GM12878 (cell line): ENCODE data around the gene PLD5. TPM values are rescaled to one million over a fixed set of nuclear protein-coding genes. Genes with fewer than 3 reads are reported as not detected.

ENCODE experiments used
- ATAC-seq: fragments of 200-7000 bp; cut with Tn5 transposase; 3 replicates; pipeline ENCODE4 v1.9.1; 2020; ENCODE audit warnings: mild to moderate bottlenecking, moderate library complexity
- BruUV-seq: library from RNA; stranded (reverse); fragments of 400-500 nt; replicated peaks from 2 replicates; lab custom pipeline; 2021; lab: Mats Ljungman, UMichigan
- CTCF ChIA-PET: fragments of 300-600 bp; sonication (Branson Sonifier 250); formaldehyde crosslinking; extraction: SDS; loops from one replicate; lab custom pipeline; 2021; ENCODE audit warnings: inconsistent platforms; lab: Yijun Ruan, JAX
- POLR2A ChIA-PET: fragments of 350-600 bp; formaldehyde crosslinking; extraction: SDS; loops from one replicate; lab custom pipeline; 2021; ENCODE audit warnings: inconsistent platforms; lab: Charles Lee
- RAD21 ChIA-PET: fragments of 300-600 bp; sonication (Branson Sonifier 250); formaldehyde crosslinking; loops from one replicate; lab custom pipeline; 2023; ENCODE audit warnings: antibody characterized with exemption; ENCODE audit not compliant: unreplicated experiment; lab: Charles Lee
- SMC1A ChIA-PET: fragments of 300-600 bp; sonication (Branson Sonifier 250); formaldehyde crosslinking; loops from one replicate; lab custom pipeline; 2023; ENCODE audit not compliant: unreplicated experiment, uncharacterized antibody; lab: Charles Lee
- DNase-seq: peaks from one replicate; pipeline ENCODE4 v3.0.0-alpha.2; 2011; ENCODE audit warnings: low read depth, low spot score
- FAIRE-seq: peaks from 3 replicates; lab custom pipeline; 2011; peaks lifted over from hg19 to GRCh38; lab: Jason Lieb, UNC
- H2AFZ ChIP-seq: 2 replicates; pipeline ENCODE4 v1.6.0; 2011; ENCODE audit warnings: low read depth, low read length, control low read depth; ENCODE audit not compliant: control insufficient read depth
- H3K27ac ChIP-seq: 2 replicates; pipeline ENCODE4 v1.5.1; 2011; ENCODE audit warnings: control low read depth; ENCODE audit not compliant: control insufficient read depth, insufficient read depth
- H3K27me3 ChIP-seq, 2 experiments: replicated peaks in 1 of 2; 2 replicates each; pipeline versions ENCODE4 v1.6.0 to v1.6.1; 2011; ENCODE audit warnings: low read length in 1 of 2; ENCODE audit not compliant: control insufficient read depth in 2 of 2, insufficient read depth in 2 of 2
- H3K36me3 ChIP-seq, 2 experiments: 2 replicates each; pipeline ENCODE4 v1.5.1; 2011; ENCODE audit warnings: low read length in 1 of 2; ENCODE audit not compliant: control insufficient read depth in 2 of 2, insufficient read depth in 2 of 2
- H3K4me1 ChIP-seq: 2 replicates; pipeline ENCODE4 v1.6.1; 2011; ENCODE audit warnings: mild to moderate bottlenecking, low read length, moderate library complexity, mixed read lengths; ENCODE audit not compliant: control insufficient read depth, insufficient read depth
- H3K4me2 ChIP-seq: 2 replicates; pipeline ENCODE4 v1.6.0; 2011; ENCODE audit warnings: control low read depth; ENCODE audit not compliant: control insufficient read depth, insufficient read depth
- H3K4me3 ChIP-seq: fragments of 200-600 bp; sonication (generic); 2 replicates; pipeline ENCODE4 v1.5.1; 2016
- H3K79me2 ChIP-seq: 2 replicates; pipeline ENCODE4 v1.6.0; 2011; ENCODE audit warnings: low read length; ENCODE audit not compliant: control insufficient read depth, insufficient read depth
- H3K9ac ChIP-seq: 2 replicates; pipeline ENCODE4 v1.8.0; 2011; ENCODE audit warnings: low read length, control low read depth, mixed read lengths; ENCODE audit not compliant: control insufficient read depth, insufficient read depth
- H3K9me3 ChIP-seq: replicated peaks from 3 replicates; pipeline ENCODE4 v1.5.1; 2011; ENCODE audit warnings: mild to moderate bottlenecking, low read length; ENCODE audit not compliant: control insufficient read depth, insufficient read depth
- H4K20me1 ChIP-seq: 2 replicates; pipeline ENCODE4 v1.6.0; 2011; ENCODE audit not compliant: control insufficient read depth, insufficient read depth
- CREM ChIP-seq: IDR thresholded peaks from 2 replicates; pipeline ENCODE4 v1.6.1; 2014; ENCODE audit warnings: antibody characterized with exemption, low read depth
- IKZF2 ChIP-seq, 2 experiments: fragments of 450-650 bp; IDR thresholded peaks; 2 replicates each; pipeline ENCODE4 v1.6.1; 2017; ENCODE audit warnings: mild to moderate bottlenecking in 2 of 2, moderate library complexity in 2 of 2
- MEF2A ChIP-seq: IDR thresholded peaks from 2 replicates; pipeline ENCODE4 v1.6.1; 2011; ENCODE audit warnings: low read depth, mild to moderate bottlenecking, low read length, moderate library complexity; ENCODE audit not compliant: insufficient read depth
- MXI1 ChIP-seq: fragments of 150-350 bp; IDR thresholded peaks from 2 replicates; pipeline ENCODE4 v1.6.1; 2011; ENCODE audit warnings: low read depth, mild to moderate bottlenecking, inconsistent platforms, low read length, improper control_type of control experiment
- NFIC ChIP-seq: IDR thresholded peaks from 2 replicates; pipeline ENCODE4 v1.6.1; 2012; ENCODE audit warnings: low read depth, mild to moderate bottlenecking, inconsistent platforms, low read length, moderate library complexity
- NR2C2 ChIP-seq: IDR thresholded peaks from 2 replicates; pipeline ENCODE4 v1.6.1; 2011; ENCODE audit warnings: borderline replicate concordance, low read depth; ENCODE audit not compliant: control insufficient read depth, insufficient read length
- POLR2A ChIP-seq: IDR thresholded peaks from 2 replicates; pipeline ENCODE4 v1.6.1; 2011; ENCODE audit warnings: low read depth, mild to moderate bottlenecking, low read length
- SP1 ChIP-seq: IDR thresholded peaks from one replicate; pipeline ENCODE4 v1.6.1; 2011; ENCODE audit warnings: low read depth, low read length
- SPI1 ChIP-seq: IDR thresholded peaks from 2 replicates; pipeline ENCODE4 v1.6.1; 2011; ENCODE audit warnings: low read depth, mild to moderate bottlenecking, low read length, moderate library complexity, borderline replicate concordance; ENCODE audit not compliant: insufficient read depth
- SRF ChIP-seq, 2 experiments: IDR thresholded peaks; 2 replicates each; pipeline ENCODE4 v1.6.1; 2011; ENCODE audit warnings: low read depth in 2 of 2, low read length in 2 of 2, mild to moderate bottlenecking in 1 of 2, moderate library complexity in 1 of 2
- ZNF384 ChIP-seq: IDR thresholded peaks from 2 replicates; pipeline ENCODE4 v1.6.1; 2012; ENCODE audit warnings: low read depth, mild to moderate bottlenecking, low read length, improper control_type of control experiment, borderline replicate concordance
- WGBS: methylation state at CpG from one replicate; pipeline ENCODE4 v1.1.6; 2016; ENCODE audit warnings: low lambda C conversion rate; ENCODE audit not compliant: insufficient replicate concordance, insufficient coverage; ENCODE audit errors: missing lambda C conversion rate; 5-methylcytosine and 5-hydroxymethylcytosine counted together
- in situ Hi-C: fragments of 300-500 bp; cut with MboI; formaldehyde crosslinking; loops from 9 replicates; pipeline ENCODE4 v1.14.3; 2018; ENCODE audit warnings: mixed read lengths
- intact Hi-C: fragments of 100-400 bp; cut with micrococcal nuclease; formaldehyde crosslinking; loops from one replicate; pipeline ENCODE4 v1.14.2; 2022; ENCODE audit not compliant: unreplicated experiment
- polyA plus RNA-seq, 11 experiments: library from polyadenylated mRNA; depleted of rRNA in 4 of 11; unstranded in 6 of 11; stranded (reverse) in 5 of 11; fragments of >200 nt; fragmentation: Nextera tagmentation in 4 of 11; fragmentation: Illumina TruSeq in 1 of 11; extraction: Ambion mirVana in 4 of 11; extraction: Trizol in 1 of 11; gene quantifications; 1 replicate in 1 of 11; 2 replicates in 10 of 11; pipeline versions ENCODE4 v1.2.1 to v1.2.3, GENCODE V29; 2011 to 2016; ENCODE audit warnings: inconsistent platforms in 2 of 11, missing spikeins in 2 of 11, low read depth in 1 of 11
- total RNA-seq, 4 experiments: library from RNA; depleted of rRNA in 3 of 4; stranded (reverse); fragments of >200 nt in 3 of 4; fragmentation: Illumina TruSeq in 1 of 4; extraction: Trizol in 1 of 4; gene quantifications; 2 replicates each; pipeline versions ENCODE4 v1.2.1 to v1.2.3, GENCODE V29; 2013 to 2021
- TF ChIP-seq, protein P1 (sequence below): fragments of 450-650 bp; IDR thresholded peaks from 2 replicates; pipeline ENCODE4 v1.6.1; 2018; ENCODE audit warnings: mild to moderate bottlenecking, low read depth, moderate library complexity; ENCODE audit not compliant: partially characterized antibody
- TF ChIP-seq, protein P2 (sequence below): fragments of 150-350 bp; IDR thresholded peaks from 2 replicates; pipeline ENCODE4 v1.6.1; 2014; ENCODE audit warnings: mild to moderate bottlenecking, low read depth, low read length

Gene PLD5
- total and polyA plus RNA-seq, 10 of the 15 experiments (the other 5 are each of a cell fraction or from before 2014, with no cell fraction given) = not detected

DNA sequence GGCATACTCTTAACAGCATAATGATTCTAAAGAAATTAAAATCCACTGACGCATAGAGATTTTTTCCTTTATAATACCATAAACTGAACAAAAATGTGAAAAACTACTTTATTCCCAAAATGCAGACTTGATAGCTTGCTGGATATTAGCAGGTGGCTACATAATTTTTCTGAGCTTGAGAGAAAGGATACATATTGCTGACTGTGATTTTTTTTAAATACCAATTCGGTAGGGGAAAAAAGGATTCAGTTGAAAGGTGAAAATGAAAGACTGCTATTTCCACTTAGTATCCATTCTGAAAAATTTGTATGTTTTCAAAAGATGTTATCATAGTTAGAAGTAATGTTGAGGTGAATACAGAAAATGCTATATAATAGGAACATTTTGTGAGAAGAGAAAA, 435.6 kb downstream of the PLD5 start:
- SMC1A ChIA-PET = no interaction called here
- in situ Hi-C loops = no loop called here

More for the DNA sequence above, 435.6 kb downstream of the PLD5 start:
- intact Hi-C loops = no loop called here
- no peak for FAIRE-seq
- Histone ChIP-seq H3K27ac (no peak overlapping the region), H2AFZ (no peak overlapping the region), H3K79me2 (no peaks in the 10 kb centered on the region), H3K4me2 (no peak overlapping the region)
- POLR2A ChIA-PET = no interaction called here
- CTCF ChIA-PET = no interaction called here
- 50% methylated on average over 2 of the region's 2 CpGs for WGBS
- TF ChIP-seq, protein P1, sequence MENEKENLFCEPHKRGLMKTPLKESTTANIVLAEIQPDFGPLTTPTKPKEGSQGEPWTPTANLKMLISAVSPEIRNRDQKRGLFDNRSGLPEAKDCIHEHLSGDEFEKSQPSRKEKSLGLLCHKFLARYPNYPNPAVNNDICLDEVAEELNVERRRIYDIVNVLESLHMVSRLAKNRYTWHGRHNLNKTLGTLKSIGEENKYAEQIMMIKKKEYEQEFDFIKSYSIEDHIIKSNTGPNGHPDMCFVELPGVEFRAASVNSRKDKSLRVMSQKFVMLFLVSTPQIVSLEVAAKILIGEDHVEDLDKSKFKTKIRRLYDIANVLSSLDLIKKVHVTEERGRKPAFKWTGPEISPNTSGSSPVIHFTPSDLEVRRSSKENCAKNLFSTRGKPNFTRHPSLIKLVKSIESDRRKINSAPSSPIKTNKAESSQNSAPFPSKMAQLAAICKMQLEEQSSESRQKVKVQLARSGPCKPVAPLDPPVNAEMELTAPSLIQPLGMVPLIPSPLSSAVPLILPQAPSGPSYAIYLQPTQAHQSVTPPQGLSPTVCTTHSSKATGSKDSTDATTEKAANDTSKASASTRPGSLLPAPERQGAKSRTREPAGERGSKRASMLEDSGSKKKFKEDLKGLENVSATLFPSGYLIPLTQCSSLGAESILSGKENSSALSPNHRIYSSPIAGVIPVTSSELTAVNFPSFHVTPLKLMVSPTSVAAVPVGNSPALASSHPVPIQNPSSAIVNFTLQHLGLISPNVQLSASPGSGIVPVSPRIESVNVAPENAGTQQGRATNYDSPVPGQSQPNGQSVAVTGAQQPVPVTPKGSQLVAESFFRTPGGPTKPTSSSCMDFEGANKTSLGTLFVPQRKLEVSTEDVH = no peak
- no peak for TF ChIP-seq MXI1
- no peak for TF ChIP-seq ZNF384
- TF ChIP-seq NR2C2 = no peak
- no peak for TF ChIP-seq CREM
- no peak for TF ChIP-seq SPI1
- no peak for TF ChIP-seq POLR2A
- TF ChIP-seq IKZF2 (IDR thresholded peaks at IDR 0.05) = no peak
- no peak for TF ChIP-seq MEF2A
- TF ChIP-seq SP1 = no peak
- TF ChIP-seq NFIC = no peak
- TF ChIP-seq, protein P2, sequence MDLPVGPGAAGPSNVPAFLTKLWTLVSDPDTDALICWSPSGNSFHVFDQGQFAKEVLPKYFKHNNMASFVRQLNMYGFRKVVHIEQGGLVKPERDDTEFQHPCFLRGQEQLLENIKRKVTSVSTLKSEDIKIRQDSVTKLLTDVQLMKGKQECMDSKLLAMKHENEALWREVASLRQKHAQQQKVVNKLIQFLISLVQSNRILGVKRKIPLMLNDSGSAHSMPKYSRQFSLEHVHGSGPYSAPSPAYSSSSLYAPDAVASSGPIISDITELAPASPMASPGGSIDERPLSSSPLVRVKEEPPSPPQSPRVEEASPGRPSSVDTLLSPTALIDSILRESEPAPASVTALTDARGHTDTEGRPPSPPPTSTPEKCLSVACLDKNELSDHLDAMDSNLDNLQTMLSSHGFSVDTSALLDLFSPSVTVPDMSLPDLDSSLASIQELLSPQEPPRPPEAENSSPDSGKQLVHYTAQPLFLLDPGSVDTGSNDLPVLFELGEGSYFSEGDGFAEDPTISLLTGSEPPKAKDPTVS = no peak
- no peak for TF ChIP-seq SRF (IDR thresholded peaks at IDR 0.05; ENCODE audit: low read depth in 2 of 2, low read length in 2 of 2)
- TF ChIP-seq, all 136 proteins: peak for 0
- Histone ChIP-seq H3K36me3 (no peaks in the 10 kb centered on the region), H4K20me1 (no peaks in the 10 kb centered on the region), H3K4me3 (no peak overlapping the region), H3K4me1 (no peaks in the 10 kb centered on the region), H3K9ac (no peak overlapping the region), H3K27me3 (peaks cover 0 to 1% of the 10 kb centered on the region in 2 experiments; a peak in 1 of 4 replicates), H3K9me3 (no peaks in the 10 kb centered on the region)
- DNase-seq (no peak), ATAC-seq (no peak)
- BruUV-seq = no TSS peak
- RAD21 ChIA-PET = no interaction called here
